Measurements from ENCODE around the gene CHCHD3.

CHCHD3 gene

DNA sequence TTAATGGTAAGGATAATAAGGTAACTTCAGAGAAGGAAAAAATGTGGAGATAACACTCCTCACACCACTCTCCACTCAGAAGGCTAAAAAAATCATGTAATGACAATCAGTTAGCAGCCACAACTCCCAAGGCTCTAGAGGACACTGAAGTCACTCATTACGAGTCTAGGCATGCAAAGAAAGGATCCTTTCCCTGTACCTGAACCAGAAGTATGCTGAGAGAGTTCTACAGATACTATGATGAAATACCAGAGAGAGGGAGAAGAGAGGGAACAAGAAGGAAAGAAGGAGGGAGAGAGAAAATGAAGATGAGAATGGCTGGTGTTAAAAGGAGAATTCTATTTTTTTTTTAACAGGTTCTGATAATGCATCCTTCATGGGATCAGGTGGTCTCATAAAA is 281.4 kb downstream of the CHCHD3 start:
- no peak for DNase-seq

DNA sequence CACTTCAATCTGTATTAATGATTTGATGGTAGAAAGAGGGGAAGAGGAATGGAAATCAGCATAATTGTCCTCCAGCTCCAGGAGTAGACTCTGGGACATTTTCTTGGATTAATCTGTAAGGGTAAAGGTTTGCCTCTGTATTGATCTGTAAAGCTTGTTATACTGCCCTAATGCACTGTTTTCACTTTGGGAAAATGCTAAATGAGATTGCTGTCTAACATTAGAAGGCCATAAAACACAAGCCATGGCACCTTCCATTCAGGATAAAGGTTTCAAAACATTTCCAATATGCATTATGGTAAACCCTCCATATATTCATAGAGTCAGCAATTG is 282.8 kb downstream of the CHCHD3 start:
- DNase-seq: no peak

DNA sequence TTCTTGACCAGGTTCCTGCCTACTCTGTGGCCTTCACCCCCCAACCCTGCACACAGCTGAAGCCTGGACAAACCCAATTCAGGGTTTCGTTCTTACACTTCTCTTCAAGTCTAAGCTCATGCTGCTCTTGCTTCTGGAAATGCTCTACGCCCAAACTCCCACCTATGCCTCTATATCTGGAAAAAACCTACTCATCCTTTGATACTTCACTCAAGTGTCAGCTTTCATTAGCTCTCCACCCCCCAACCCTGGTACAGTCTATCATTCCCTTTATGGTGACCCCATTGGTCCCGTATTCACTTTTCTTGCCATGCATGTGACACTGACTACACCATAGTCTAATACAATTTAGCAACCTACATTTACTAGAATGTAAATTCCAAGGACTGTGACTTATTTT is 284.7 kb downstream of the CHCHD3 start:
- DNase-seq: no peak

DNA sequence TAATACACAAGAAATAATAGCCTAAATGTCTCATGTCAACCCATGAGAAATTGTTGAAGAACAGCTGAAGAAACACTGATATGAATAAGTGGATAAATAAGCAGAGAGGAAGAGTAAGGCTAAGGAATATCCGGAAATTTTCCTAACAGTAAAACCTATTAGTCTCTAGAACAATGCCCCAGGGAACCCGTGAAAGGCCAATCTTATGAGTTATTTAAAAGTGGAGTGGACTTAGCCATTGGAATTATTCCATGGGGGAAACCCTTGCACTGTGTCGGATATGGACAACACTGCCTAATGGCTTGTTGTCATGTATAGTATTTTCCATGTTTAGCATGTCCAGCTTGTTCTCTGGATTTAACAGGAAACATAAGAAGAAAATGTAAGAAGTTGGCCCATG is 288.4 kb downstream of the CHCHD3 start:
- no peak for DNase-seq

DNA sequence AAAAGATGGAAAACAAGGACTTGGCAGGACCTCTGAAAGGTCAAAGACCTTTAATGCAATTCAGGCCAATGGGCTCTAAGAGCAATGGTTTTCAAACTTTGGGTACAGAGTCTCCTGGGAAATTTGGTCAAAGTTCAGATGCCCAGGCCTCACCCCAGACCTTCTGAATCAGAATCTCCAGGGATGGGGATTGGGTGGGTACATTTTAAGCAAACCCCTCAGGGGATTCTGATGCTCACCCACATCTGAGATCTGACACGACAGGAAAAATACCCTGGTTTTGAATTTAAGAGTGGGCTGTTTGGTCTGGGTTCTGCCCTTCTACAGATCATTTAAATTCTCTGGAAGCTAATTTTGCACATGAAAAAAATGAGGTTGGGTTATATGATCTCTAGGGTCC is 290.9 kb downstream of the CHCHD3 start:
- no peak for DNase-seq

DNA sequence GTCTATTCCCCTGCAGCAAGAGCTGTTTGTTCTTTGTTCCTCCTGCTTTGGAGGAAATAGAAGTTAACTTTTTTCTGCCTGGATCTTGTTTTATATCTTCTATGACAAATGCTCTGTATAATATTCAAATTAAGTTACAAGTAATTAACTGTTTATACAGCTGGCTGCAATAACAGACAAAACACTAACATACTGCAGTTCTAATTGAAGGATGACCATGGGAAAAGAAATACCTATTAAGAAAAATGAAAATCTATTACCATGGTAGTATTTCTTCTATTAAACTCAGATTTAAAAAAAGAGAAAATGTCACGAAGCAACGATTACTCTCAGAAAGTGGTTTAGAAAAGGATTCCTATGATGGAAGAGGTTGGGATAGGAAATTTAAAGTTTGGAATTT is 291.8 kb downstream of the CHCHD3 start:
- DNase-seq: no peak

DNA sequence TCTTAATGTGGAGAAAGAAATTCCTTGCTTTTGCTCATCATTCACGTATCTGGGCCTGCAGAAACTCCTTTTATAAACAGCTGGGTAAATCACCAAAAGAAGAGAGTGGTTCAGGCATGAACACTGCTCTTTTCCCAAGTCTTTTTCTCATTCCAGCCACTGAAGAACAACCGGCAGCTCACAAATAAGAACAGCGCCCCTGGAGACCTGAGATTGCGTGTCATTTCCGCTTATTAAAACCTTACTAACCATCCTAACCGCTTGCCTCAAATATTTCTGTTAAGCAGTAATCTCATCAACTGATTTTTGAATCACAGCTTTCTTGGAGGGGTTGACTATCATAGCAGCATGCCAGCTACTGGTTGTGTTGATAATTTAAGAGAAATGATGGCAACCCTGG is 292.6 kb downstream of the CHCHD3 start:
- peak; percentile 67 for DNase-seq

DNA sequence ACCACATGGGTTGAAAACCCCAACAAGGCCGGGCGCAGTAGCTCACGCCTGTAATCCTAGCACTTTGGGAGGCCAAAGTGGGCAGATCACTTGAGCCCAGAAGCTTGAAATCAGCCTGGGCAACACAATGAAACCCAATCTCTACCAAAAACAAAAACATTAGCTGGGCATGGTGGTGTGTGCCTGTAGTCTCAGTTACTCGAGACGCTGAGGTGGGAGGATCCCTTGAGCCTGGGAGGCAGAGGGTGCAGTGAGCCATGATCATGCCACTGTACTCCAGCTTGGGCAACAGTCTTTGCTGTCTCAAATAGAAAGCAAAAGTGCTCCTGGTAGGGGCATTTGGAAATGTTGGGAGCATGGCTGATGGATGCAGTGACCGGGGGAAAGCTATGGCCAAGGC is 296.0 kb downstream of the CHCHD3 start:
- no peak for DNase-seq

DNA sequence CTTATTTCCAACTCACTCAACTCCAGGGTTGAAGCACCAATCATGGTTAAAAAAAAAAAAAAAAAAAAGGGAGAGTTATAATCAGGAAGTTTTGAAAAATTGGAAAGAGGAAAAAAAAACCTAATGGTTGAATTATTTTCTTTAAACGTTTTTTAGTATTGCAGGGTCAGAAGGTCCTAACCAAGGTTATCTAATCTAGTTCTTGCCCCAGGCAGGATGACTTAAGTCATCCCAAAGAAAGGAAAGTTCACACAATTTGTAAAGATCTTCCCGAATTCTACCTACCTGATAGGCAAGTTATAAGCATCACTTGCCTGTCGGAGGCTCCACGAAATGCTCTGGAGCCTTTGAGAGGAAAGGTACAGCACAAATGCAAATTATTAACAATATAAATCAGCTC is 297.5 kb downstream of the CHCHD3 start:
- DNase-seq: no peak

DNA sequence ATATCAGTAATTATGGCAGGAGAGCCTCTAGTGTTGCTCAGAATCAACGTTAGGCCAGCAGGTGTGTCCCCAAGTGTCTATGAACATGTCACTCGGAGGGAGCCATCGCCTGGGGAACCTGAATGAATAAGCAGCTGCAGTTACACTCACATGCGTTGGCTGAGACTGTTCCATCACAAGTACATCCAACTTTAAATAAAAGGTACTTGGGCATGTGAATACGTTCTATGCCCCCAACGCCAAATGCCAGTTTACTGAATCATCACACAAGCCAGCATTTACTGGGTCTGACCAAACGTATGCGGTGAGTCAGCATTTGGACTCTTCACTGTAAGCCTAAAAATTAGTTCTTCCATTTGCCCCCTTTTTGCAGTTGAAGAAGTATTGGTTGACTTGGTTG is 298.1 kb downstream of the CHCHD3 start:
- DNase-seq: peak; percentile 80

DNA sequence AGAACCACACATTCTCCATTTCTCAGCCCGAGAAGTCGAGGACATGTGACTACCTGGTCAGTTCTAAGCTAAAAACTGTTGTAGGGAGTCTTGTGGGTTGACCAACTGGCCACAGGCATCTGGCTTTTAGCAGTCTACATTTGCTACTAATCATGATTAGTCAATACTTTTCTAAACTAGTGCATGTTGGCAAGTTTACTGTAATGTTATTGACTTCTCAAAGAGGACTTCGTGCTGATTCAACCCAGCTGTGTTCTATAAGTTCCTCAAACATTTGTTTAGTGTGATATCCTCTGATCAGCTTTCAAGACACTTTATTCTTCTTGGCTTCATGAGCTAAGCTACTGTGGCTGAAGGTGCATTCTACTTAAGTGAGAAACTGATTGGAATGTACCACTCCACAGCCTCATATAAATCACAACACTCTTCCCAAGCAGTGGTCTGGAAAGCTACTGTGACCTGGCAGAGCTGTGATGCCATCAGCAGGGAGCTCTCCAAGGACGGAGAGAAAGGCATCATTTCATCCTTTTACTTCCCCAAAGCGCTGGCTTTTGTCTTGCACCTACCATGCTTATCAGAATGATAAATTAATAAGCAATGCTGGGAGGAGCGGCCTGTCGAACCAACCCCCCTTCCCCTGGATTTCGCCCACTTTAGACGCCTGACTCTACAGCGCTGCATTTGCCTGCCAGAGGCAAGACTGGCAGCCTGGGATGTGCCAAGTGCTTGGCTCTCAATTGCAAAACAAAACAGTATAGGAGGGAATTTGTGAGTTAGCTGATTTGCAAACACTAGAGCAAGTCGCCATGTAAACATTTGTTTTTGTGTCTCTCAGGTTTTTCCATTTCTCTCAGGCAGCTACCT is 298.9 kb downstream of the CHCHD3 start:
- DNase-seq: peak; percentile 76

DNA sequence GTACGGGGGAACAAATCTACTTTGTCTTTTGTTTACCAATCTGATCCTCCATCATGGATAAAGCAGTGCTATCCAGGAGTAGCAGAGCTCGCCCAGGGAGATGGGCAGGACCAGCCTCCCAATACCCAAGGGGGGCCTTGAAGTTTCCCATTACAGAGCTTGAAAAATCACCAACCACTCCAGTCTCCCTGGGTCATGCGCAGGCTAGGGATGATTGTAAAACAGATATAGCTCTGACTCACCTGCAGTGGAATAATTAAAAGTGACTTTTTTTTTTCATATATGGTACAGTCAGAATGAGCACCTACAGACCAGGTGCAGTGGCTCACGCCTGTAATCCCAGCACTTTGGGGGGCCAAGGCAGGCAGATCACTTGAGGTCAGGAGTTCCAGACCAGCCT is 301.1 kb downstream of the CHCHD3 start:
- no peak for DNase-seq

DNA sequence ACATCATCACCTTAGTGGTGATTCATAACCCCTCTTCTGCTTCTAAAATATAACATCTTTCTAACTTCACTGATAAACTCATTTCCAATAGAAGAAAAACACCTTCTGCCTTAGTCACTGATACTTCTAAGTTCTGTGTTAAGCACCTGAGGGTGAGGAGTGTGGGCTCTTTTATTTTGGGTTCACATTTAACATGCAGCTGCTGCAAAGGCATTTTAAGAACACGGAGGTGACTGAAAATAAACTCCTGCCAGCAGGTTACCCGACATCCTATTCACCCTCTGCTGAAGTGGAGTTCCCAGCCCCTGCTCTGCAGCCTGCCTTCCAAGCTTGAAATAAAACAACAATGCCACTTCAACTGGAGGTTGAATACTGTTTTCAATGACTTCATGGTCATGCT is 302.7 kb downstream of the CHCHD3 start:
- DNase-seq: no peak

DNA sequence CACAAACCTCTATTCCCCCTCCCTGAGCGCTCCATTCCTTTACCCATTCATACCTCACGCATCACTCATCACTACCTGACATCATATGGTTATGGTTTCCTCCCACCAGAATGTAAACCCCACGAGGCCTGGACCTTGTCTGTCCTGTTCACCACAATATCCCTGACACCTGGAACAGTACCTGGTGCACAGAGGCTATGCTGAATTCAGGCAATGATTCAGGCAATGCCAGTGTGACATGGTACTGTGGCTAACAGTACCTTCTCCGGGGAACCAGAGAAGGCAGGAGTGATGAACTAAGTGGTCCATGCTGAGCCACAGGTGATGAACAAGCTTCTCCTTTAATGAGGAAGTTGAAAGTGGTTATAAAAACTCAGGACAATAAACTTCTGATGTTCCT is 303.1 kb downstream of the CHCHD3 start:
- no peak for DNase-seq

DNA sequence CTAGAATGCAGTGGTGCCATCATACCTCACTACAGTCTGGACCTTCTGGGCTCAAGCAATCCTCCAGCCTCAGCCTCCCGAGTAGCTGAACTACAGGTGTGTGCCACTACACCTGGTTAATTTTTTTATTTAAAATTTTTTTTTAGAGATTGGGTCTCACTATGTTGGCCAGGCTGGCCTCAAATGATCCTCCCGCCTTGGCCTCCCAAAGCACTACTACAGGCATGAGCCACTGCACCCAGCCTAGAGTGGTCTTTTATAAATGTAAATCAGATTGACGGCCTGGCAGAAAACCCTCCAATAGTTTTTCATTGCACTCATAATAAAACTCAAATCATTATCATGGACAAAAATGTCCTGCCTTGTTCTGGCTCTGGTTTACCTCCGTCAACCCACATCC is 303.9 kb downstream of the CHCHD3 start:
- DNase-seq: no peak

DNA sequence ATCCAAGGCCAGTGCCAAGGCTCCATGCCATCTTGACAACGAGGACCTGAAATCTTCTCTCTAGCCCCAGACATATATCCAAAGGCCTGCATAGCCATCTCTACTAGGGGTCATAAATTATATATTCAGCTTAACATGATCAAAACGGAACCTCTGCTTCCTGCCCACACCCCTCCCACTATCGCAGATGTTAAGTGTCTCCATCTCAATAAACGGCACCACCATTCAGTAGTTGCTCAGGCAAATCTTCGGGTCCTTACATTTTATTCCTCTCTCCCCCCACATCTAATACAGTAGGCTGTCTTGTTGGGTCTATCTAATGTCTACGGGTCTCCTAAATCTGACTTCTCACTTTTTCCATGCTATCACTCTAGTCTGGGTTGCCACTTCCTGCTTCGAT is 304.5 kb downstream of the CHCHD3 start:
- DNase-seq: no peak

DNA sequence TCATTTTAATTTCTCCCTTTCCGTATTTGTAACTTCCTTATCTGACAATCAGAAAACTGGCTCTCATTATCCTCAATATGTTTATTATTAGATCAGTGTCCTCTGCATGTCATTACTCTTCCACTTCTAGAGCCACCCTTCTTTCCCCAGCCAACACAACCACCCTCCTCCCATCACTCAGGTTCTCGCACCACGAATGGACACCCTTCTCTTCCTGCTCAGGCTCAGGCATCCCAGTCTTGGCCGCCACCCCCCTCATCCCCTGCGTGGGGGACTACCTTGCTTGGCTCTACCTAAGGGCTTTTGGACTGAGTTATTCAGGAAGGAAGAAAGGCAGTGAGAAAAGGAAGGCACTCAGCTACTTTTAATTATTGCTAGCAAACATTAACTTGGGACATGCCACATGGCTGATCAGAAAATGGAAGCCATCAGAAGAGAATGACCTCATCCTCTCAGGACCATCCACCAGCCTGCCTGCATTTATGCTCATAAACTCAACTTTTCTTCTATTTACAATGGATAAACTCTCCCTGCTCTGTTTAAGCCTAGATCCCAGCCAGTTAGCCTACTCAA is 305.8 kb downstream of the CHCHD3 start:
- DNase-seq: no peak

DNA sequence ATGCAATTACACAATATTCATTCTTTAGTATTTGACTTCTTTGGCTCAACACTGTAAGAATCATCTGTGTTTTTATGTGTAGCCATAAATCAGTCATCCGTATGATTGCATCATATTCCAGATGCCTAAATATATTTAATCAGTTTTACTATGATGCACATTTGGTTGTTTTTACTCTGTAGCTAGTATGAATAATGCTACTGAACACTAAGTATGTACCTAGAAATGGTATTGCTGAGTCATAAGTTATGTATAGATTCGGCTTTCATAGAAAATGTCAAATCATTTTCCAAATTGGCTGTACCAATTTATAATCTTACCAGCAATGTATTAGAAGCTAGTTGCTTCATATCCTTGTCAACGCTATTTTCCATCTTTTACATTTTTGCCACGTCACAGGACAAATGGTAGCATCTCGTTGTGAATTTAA is 308.3 kb downstream of the CHCHD3 start:
- peak; percentile 73 for DNase-seq

DNA sequence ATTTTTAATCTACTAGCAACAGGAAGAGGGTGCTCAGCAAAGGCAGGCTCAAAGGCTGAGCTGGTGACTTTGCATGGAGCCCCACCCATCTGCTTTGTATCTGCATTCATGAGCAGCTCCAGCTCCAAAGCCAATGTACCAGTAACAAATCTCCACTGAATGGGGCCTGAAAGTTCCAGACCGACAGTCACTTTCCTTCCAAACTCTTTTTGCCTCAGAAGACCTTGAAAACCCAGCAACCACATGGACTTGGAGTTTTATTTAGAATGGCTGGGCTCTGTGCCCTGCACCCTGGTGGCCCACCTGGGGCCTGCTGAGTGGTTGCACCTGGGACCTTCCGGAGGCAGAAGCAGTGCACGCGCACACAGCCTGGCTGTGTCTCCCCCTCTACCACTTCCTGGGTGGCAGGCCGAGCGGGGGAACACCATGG is 310.6 kb downstream of the CHCHD3 start:
- DNase-seq: no peak

DNA sequence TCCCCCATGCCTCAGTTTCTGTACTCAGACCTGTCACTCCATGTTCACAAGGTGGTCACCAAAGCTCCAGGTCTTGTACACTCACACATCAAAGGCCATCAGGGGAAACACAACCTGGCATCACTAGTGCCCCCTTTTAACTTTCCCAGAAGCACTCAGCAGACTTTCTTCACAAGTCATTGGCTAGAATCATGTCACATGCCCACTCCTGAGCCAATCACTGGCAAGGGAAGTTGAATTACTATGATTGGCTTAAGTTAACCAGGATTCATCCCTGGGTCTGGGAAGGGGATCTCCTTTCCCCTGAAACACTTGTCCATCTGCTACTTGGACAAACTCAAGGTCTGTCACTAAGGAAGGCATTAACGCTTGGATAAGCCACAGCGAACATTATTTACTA is 311.8 kb downstream of the CHCHD3 start:
- no peak for DNase-seq

DNA sequence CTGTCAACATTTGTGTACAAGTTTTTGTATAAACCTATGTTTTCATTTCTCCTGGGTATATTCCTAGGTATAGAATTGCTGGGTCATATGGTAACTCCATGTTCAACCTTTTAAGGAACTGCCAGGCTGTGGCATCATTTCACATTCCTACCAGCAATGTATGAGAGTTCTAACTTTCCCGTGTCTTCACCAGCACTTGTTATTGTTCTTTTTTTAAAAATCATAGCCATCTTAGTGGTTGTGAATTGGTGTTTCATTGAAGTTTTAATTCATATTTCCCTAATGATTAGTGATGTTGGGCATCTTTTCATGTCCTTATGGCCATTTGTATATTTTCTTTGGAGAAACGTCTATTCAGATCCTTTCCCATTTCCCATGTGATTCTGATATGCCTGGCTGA is 312.6 kb downstream of the CHCHD3 start:
- no peak for DNase-seq

DNA sequence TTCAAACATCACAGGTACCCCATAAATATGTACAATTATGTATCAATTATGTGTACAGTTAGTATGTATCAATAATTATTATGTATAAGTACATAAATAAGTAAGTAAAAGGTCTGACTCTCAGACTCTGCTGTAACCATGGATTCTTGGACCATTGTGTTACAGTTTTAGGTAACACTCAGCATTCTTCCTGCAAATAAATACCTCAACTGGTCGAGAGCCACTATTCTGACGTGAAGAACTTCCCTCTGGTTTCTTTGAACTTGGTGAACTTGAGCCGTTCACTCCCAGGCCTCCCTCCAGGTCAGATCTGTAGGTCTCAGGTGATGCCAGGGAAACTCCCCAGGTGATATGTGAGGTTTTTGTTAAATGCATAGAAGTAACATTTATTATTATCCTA is 313.8 kb downstream of the CHCHD3 start:
- no peak for DNase-seq

DNA sequence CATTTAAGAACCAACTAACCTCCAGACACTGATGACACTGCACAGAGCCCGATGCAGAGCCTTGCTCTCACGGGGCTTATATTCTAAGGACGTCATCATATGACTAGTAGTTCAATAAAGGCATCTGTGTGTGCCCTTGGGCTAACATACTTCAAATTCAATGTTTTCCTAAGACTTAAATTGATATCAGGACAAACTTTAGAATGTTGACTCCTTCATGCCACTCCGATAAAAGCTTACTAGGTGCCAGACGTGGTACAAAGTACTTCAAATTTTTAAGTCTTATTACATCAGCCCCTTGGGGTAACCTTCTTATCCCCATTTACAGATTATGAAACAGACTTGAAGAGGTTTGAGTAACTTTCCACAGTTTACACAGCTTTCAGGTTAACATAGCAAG is 314.5 kb downstream of the CHCHD3 start:
- no peak for DNase-seq

DNA sequence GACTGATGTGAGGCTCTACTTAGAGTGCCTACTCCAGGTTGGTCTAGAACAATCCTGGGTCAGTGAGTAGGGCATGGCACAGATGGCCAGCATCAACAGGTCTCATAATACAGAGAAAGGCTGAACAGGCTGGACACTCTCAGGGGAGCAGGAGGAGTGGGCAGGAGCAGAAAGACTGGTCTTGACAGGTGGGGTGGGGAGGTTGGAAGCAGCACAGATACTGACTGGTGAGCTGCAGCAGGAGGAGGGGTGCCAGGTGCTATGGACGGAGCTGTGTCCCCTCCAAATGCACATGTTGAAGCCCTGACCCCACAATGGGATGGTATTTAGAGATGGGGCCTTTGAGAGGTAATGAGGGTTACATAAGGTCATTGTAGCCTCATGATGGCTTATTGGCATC is 315.2 kb downstream of the CHCHD3 start:
- no peak for DNase-seq

DNA sequence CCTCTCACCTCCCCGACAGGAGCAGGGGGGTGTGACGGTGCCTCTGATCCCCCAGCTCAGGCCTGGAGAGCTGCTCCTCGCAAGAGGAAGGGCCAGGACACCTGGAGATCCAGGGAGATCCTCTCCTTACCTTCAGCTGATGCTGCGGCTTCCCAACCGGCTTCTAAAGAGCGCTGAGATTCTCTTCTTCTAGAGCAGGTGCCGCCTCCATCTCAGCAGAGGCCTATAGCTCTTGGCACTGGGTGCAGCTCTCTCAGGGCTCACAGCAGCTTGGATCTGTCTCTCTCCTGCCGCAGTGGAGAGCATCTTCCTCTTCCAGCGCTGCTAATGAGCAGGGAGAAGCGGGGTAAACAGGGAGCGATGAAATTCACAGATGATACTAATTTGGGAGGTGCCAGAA is 316.0 kb downstream of the CHCHD3 start:
- DNase-seq: no peak
